ENCODE results near the gene ZNF597.

ZNF597 gene

GRCh38 chr16:3469736-3470135, 26.4 kb upstream of the ZNF597 start:
- Histone ChIP-seq H3K4me3 (no peak overlapping the region), H3K27me3 (ENCODE audit: low read depth) (no peaks in the 10 kb centered on the region), H3K9me3 (no peaks in the 10 kb centered on the region), H3K36me3 (replicated peaks) (peaks cover 12% of the 10 kb centered on the region; the same call in 1 of the 2 replicates), H3K4me1 (no peaks in the 10 kb centered on the region)
- no peak for DNase-seq (ENCODE audit: low spot score in 2 of 2)
- in situ Hi-C loops (cut with MboI; ENCODE audit: low sequenced_read_pairs), result no loop called here

GRCh38 chr16:3468501-3468900, 25.2 kb upstream of the ZNF597 start:
- Histone ChIP-seq H3K4me1 (no peaks in the 10 kb centered on the region), H3K9me3 (no peaks in the 10 kb centered on the region), H3K27me3 (ENCODE audit: low read depth) (no peaks in the 10 kb centered on the region), H3K36me3 (replicated peaks) (peaks cover 12% of the 10 kb centered on the region; the same call in 1 of the 2 replicates), H3K4me3 (no peak overlapping the region)
- no peak for DNase-seq (ENCODE audit: low spot score in 2 of 2)
- in situ Hi-C loops (cut with MboI; ENCODE audit: low sequenced_read_pairs), result no loop called here

- Histone ChIP-seq H3K9me3 (no peaks in the 10 kb centered on the region), H3K4me3 (no peak overlapping the region), H3K36me3 (replicated peaks) (peaks cover 8% of the 10 kb centered on the region; the same call in 1 of the 2 replicates), H3K27me3 (ENCODE audit: low read depth) (no peaks in the 10 kb centered on the region), H3K4me1 (no peaks in the 10 kb centered on the region)
- in situ Hi-C loops (cut with MboI; ENCODE audit: low sequenced_read_pairs), result no loop called here
- DNase-seq (ENCODE audit: low spot score in 2 of 2), result no peak
These were observed 24.6 kb upstream of the ZNF597 start for GRCh38 chr16:3467921-3468320.

GRCh38 chr16:3467182-3467581, 23.9 kb upstream of the ZNF597 start:
- Histone ChIP-seq H3K4me1 (no peaks in the 10 kb centered on the region), H3K27me3 (ENCODE audit: low read depth) (no peaks in the 10 kb centered on the region), H3K36me3 (replicated peaks) (peaks cover 8% of the 10 kb centered on the region; the same call in 1 of the 2 replicates), H3K9me3 (no peaks in the 10 kb centered on the region), H3K4me3 (no peak overlapping the region)
- DNase-seq (ENCODE audit: low spot score in 2 of 2), result no peak
- in situ Hi-C loops (cut with MboI; ENCODE audit: low sequenced_read_pairs), result no loop called here

GRCh38 chr16:3465911-3466584, 22.7 kb upstream of the ZNF597 start:
- Histone ChIP-seq H3K27me3 (ENCODE audit: low read depth) (no peaks in the 10 kb centered on the region), H3K4me1 (no peaks in the 10 kb centered on the region; the same call in 1 of the 2 replicates), H3K36me3 (replicated peaks) (peaks cover 8% of the 10 kb centered on the region; the same call in 1 of the 2 replicates), H3K4me3 (no peak overlapping the region), H3K9me3 (no peaks in the 10 kb centered on the region)
- in situ Hi-C loops (cut with MboI; ENCODE audit: low sequenced_read_pairs), result no loop called here
- DNase-seq (ENCODE audit: low spot score in 2 of 2), result no peak

- no peaks in the 10 kb centered on the region for H3K9me3 ChIP-seq
- DNase-seq (ENCODE audit: low spot score in 2 of 2), result no peak
- no peaks in the 10 kb centered on the region for H3K27me3 ChIP-seq (ENCODE audit: low read depth)
- no peak overlapping the region for H3K4me3 ChIP-seq
- H3K4me1 ChIP-seq, result no peaks in the 10 kb centered on the region; the same call in 1 of the 2 replicates
- H3K36me3 ChIP-seq (replicated peaks), result peaks cover 8% of the 10 kb centered on the region
- in situ Hi-C loops (cut with MboI; ENCODE audit: low sequenced_read_pairs), result no loop called here
These were observed 22.0 kb upstream of the ZNF597 start for GRCh38 chr16:3465301-3465700.

- H3K36me3 ChIP-seq (replicated peaks), result peaks cover 4% of the 10 kb centered on the region
- H3K4me3 ChIP-seq, result no peak overlapping the region
- no peaks in the 10 kb centered on the region for H3K27me3 ChIP-seq (ENCODE audit: low read depth)
- no peak for DNase-seq (ENCODE audit: low spot score in 2 of 2)
- in situ Hi-C loops (cut with MboI; ENCODE audit: low sequenced_read_pairs), result no loop called here
- H3K4me1 ChIP-seq, result peaks cover 20% of the 10 kb centered on the region
- no peaks in the 10 kb centered on the region for H3K9me3 ChIP-seq
These were observed 17.8 kb upstream of the ZNF597 start for GRCh38 chr16:3461151-3461550.

- in situ Hi-C loops (cut with MboI; ENCODE audit: low sequenced_read_pairs), result no loop called here
- peaks cover 20% of the 10 kb centered on the region for H3K4me1 ChIP-seq
- no peak for DNase-seq (ENCODE audit: low spot score in 2 of 2)
- H3K36me3 ChIP-seq (replicated peaks), result no peaks in the 10 kb centered on the region; the same call in none of the 2 replicates
- H3K27me3 ChIP-seq (ENCODE audit: low read depth), result no peaks in the 10 kb centered on the region
- H3K9me3 ChIP-seq, result no peaks in the 10 kb centered on the region
- no peak overlapping the region for H3K4me3 ChIP-seq
These were observed 17.3 kb upstream of the ZNF597 start for GRCh38 chr16:3460585-3460984.

- no peaks in the 10 kb centered on the region for H3K27me3 ChIP-seq (ENCODE audit: low read depth)
- no peaks in the 10 kb centered on the region for H3K9me3 ChIP-seq
- in situ Hi-C loops (cut with MboI; ENCODE audit: low sequenced_read_pairs), result no loop called here
- H3K36me3 ChIP-seq (replicated peaks), result no peaks in the 10 kb centered on the region; the same call in none of the 2 replicates
- peaks cover 20% of the 10 kb centered on the region for H3K4me1 ChIP-seq
- no peak overlapping the region for H3K4me3 ChIP-seq
- no peak for DNase-seq (ENCODE audit: low spot score in 2 of 2)
These were observed 16.8 kb upstream of the ZNF597 start for GRCh38 chr16:3460121-3460520.

GRCh38 chr16:3459401-3460090, 16.2 kb upstream of the ZNF597 start:
- Histone ChIP-seq H3K4me1 (peaks cover 20% of the 10 kb centered on the region), H3K9me3 (no peaks in the 10 kb centered on the region), H3K27me3 (ENCODE audit: low read depth) (no peaks in the 10 kb centered on the region), H3K4me3 (peak overlapping the region; percentile 62), H3K36me3 (replicated peaks) (no peaks in the 10 kb centered on the region; the same call in none of the 2 replicates)
- in situ Hi-C loops (cut with MboI; ENCODE audit: low sequenced_read_pairs), result no loop called here
- DNase-seq (ENCODE audit: low spot score in 2 of 2), result peak; percentile 55 to 87

- no peak for DNase-seq (ENCODE audit: low spot score in 2 of 2)
- no peaks in the 10 kb centered on the region for H3K27me3 ChIP-seq (ENCODE audit: low read depth)
- no peaks in the 10 kb centered on the region for H3K9me3 ChIP-seq
- in situ Hi-C loops (cut with MboI; ENCODE audit: low sequenced_read_pairs), result no loop called here
- H3K4me1 ChIP-seq, result peaks cover 20% of the 10 kb centered on the region
- H3K36me3 ChIP-seq (replicated peaks), result no peaks in the 10 kb centered on the region; the same call in none of the 2 replicates
- peak overlapping the region; percentile 62 for H3K4me3 ChIP-seq
These were observed 15.6 kb upstream of the ZNF597 start for GRCh38 chr16:3458852-3459361.

- Histone ChIP-seq H3K4me1 (peaks cover 20% of the 10 kb centered on the region), H3K9me3 (no peaks in the 10 kb centered on the region), H3K4me3 (peak overlapping the region; percentile 62), H3K36me3 (replicated peaks) (no peaks in the 10 kb centered on the region; the same call in none of the 2 replicates), H3K27me3 (ENCODE audit: low read depth) (no peaks in the 10 kb centered on the region)
- in situ Hi-C loops (cut with MboI; ENCODE audit: low sequenced_read_pairs), result no loop called here
- DNase-seq (ENCODE audit: low spot score in 2 of 2), result peak; percentile 22 to 45
These were observed 15.1 kb upstream of the ZNF597 start for GRCh38 chr16:3458278-3458851.

GRCh38 chr16:3457434-3458252, 14.3 kb upstream of the ZNF597 start:
- Histone ChIP-seq H3K36me3 (replicated peaks) (no peaks in the 10 kb centered on the region; the same call in none of the 2 replicates), H3K27me3 (ENCODE audit: low read depth) (no peaks in the 10 kb centered on the region), H3K4me1 (peaks cover 20% of the 10 kb centered on the region), H3K9me3 (no peaks in the 10 kb centered on the region), H3K4me3 (peak overlapping the region; percentile 62)
- in situ Hi-C loops (cut with MboI; ENCODE audit: low sequenced_read_pairs), result no loop called here
- DNase-seq (ENCODE audit: low spot score in 2 of 2), result peak; percentile 85 to 92
